ENCODE data around the gene CYB5B.

CYB5B gene

DNA sequence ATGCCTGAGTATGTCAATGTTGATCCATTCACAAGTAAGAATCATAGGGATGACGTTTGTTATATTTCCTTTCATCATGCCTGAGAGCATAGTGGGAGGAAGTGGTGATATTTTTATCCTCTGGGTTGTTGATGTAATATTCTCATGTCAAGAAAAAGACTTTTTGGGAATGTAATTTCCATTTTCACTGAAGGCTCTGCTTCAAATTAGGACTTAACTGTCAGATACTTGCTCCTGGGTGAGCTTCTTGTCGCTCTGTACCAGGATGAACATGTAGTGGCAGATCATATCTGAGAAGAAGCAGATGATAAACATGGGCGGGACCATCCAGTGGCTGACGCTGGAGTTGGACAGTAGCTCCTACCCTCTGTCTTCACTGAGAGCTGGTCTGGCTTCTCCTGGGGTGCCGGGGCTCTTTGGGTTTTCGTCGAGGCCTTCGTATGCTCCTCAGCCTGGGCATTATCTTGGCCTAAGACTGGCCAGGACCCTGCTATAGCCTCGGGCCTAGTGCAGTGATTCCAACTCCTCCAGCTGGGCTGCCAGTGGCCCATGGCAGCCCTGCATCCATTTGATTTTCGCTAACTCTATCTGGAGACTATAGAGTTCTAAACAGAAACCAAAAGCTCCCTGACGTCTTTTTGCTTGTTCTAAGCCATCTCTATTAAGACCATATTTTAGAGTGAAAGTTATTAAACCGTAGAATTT lies 19.7 kb downstream of the CYB5B start:
- DNase-seq (ENCODE audit: low read depth in 1 of 2, low spot score in 1 of 2): no peak

DNA sequence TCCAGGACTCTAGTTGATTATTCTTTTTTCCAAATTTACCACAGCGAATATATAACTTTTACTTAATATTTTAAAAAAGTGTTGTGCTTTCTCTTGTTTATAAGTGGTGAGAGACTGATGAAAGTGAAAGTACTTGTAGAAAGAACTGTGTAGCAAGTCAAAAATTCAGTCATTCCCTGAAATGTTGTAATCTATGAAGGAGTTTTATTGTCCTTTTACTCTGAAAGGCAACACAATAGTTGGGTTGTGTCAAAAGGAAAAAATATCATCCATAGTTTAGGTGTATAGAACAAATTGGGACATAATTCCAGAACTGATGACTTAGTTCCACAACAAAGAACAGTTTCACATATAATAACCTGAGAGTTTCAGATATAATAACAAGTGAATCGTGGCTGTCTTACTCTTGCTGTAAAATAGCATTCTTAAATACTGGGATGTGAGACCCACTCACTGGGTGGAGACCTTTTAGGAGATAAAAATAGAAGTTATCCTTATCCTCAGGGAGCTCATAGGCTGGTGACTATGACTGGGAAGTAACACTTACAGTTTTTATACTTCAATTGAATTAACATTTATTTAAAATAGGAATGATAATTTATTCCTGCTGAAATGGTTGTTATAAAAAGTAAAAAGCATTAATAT lies 20.6 kb downstream of the CYB5B start:
- DNase-seq (ENCODE audit: low read depth in 1 of 2, low spot score in 1 of 2): no peak

DNA sequence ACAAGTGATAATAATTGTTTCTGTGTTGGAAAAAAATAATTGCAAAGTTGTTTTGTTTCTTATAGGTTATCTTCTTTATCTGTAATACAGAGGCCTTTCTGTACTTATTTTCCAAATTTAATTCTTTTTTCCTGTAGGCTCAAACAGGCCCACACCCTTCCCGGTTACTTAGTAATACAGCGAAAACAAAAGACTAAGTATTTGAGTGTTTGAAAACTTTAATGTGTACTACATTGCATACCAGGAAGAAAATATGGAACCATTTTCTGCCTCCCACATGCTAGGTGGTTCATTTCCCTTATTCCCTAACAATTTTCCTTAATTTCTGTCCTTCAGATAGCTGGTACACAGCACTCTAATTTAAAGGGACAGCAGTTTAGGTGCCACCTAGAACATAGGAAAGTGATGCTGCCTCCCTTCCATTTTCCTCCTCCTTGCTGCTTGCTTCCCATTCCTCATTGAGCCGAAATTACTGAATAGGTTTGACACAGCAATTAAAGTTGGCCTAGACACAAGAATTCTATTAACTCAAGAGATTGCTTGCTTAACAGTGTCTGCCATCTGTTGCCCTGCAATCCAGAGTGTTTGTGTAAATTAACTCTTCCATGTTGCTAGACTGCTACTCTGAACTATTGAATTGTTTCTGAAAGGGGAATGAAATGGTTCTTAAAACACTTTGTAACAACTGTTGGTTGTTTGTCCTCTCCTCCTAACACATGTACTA lies 24.2 kb downstream of the CYB5B start:
- no peak for DNase-seq (ENCODE audit: low read depth in 1 of 2, low spot score in 1 of 2)

DNA sequence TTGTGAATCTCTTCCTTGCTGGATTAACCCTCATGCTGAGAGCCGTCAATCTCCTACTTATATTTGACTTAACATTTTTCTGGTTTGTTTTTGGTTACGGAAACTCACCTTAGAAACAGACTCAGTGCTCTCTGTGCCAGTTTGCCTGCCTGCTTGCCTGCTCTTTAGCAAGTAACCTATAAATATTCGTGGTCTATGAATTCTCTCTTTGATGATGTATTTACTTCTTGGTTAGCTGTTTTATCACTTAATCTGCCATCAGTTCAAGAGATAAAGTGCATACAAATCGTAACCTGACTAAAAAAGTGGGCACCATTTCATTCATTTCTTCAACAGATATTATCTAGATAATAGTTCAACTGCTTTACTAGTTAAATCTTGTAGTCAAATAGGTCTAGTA lies 26.7 kb downstream of the CYB5B start:
- DNase-seq (ENCODE audit: low read depth in 1 of 2, low spot score in 1 of 2): no peak

- DNase-seq (ENCODE audit: low read depth in 1 of 2, low spot score in 1 of 2): no peak
Observed at GRCh38 chr16:69453936-69454335, 29.5 kb downstream of the CYB5B start.

GRCh38 chr16:69463876-69464275 lies 39.5 kb downstream of the CYB5B start:
- no peak for DNase-seq (ENCODE audit: low read depth in 1 of 2, low spot score in 1 of 2)

- DNase-seq (ENCODE audit: low read depth in 1 of 2, low spot score in 1 of 2): no peak
Observed at GRCh38 chr16:69465083-69465721, 40.8 kb downstream of the CYB5B start.

- no peak for DNase-seq (ENCODE audit: low read depth in 1 of 2, low spot score in 1 of 2)
Observed at GRCh38 chr16:69465881-69466280, 41.5 kb downstream of the CYB5B start.

GRCh38 chr16:69466547-69466946 lies 42.1 kb downstream of the CYB5B start:
- DNase-seq (ENCODE audit: low read depth in 1 of 2, low spot score in 1 of 2): no peak

GRCh38 chr16:69467080-69467479 lies 42.7 kb downstream of the CYB5B start:
- DNase-seq (ENCODE audit: low read depth in 1 of 2, low spot score in 1 of 2): no peak

GRCh38 chr16:69467531-69468204 lies 43.2 kb downstream of the CYB5B start:
- DNase-seq (ENCODE audit: low read depth in 1 of 2, low spot score in 1 of 2): no peak

GRCh38 chr16:69469807-69470561 lies 45.6 kb downstream of the CYB5B start:
- no peak for DNase-seq (ENCODE audit: low read depth in 1 of 2, low spot score in 1 of 2)

DNA sequence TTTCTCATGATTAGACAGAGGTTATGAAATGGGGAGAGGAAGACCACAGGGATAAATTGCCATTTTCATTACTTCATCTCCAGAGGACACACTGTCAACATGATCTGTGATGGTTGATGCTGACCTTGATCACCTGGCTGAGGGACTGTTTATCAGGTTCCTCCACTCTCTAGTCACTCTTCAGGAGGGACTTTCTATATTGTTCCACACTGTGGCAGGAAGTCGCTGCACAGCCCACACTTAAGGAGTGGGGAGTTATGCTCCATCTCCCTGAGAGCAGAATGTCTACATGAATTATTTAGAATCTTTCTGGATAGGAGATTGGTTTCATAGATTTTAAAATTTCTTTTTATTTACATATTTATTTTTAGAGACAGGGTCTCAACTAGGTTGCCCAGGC lies 46.7 kb downstream of the CYB5B start:
- no peak for DNase-seq (ENCODE audit: low read depth in 1 of 2, low spot score in 1 of 2)

DNA sequence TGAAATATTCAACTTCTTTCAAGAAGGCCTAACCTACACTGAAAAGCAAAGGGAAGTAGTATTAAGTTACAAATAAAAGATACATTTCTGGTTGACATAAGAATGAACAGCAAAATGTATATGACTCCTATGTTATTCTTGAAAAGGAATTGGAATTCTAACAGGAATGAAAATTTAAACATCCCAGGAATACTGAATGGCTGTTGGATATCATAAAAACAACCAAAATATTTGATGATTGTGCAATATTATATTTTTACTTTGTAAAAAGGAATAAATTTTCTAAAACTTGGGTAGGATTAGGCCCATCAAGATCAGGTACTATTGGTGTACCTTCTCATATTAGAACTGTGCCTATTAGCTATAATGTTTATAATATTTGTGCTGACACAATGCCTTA lies 50.0 kb downstream of the CYB5B start:
- DNase-seq (ENCODE audit: low read depth in 1 of 2, low spot score in 1 of 2): no peak

DNA sequence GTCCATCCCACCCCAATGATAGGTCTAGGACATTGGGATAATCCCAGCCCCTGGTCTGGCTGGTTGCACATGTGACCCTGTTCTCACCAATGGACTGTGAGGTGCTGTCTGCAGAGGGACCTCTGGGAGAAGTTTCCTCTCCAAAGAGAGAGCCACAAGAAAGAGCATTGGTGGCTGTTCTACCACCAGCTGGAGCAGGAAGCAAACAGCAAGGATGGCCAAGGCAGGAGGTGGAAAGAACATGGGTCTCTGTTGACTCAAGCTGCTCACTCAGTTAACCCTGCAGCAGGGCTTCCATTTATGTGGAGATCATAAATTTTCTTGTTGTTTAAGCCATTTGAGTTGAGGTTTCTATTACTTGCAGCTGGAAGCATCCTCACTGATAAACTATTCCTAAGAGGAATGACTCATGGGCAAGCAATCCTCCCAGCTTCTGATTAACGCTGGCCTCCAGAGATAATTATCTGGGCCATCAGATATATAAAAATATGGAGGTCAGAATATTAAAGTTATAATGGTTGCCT lies 52.6 kb downstream of the CYB5B start:
- DNase-seq (ENCODE audit: low read depth in 1 of 2, low spot score in 1 of 2): no peak

- no peak for DNase-seq (ENCODE audit: low read depth in 1 of 2, low spot score in 1 of 2)
Observed at GRCh38 chr16:69477546-69477945, 53.1 kb downstream of the CYB5B start.

GRCh38 chr16:69478685-69479084 lies 54.3 kb downstream of the CYB5B start:
- DNase-seq (ENCODE audit: low read depth in 1 of 2, low spot score in 1 of 2): no peak

- DNase-seq (ENCODE audit: low read depth in 1 of 2, low spot score in 1 of 2): no peak
Observed at GRCh38 chr16:69479775-69480174, 55.4 kb downstream of the CYB5B start.

GRCh38 chr16:69481901-69482341 lies 57.5 kb downstream of the CYB5B start:
- DNase-seq (ENCODE audit: low read depth in 1 of 2, low spot score in 1 of 2): no peak

DNA sequence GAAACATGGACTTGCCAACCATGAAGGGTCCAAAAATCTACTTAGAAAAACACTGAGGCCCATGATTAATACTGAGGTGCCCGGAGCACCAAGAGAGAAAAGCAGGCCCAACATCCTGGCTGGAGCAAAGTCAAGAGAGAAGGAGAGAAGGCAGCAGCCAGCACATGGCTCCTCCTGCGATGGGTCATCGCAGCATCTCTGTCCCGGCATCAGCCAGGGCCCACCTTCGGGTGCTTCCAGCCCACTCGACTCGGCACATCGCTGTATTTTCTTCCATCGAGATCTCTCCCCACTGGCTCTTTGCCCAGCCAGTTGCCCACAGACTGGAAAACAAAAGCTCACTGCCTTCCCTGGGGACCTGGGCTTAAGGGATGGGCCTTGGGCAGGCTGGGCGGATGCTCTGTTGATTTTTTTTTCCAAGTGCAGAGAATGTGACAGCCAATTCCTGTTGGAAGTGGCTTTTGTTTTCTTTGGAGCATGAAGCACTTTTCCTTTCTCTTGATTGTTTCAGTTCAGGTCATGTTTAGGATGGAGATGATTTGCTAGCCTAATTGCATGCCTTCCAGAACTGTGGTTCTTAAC lies 58.1 kb downstream of the CYB5B start:
- DNase-seq (ENCODE audit: low read depth in 1 of 2, low spot score in 1 of 2): no peak

Measured in activated CD4-positive, alpha-beta T cell treated with anti-CD3 and anti-CD28 coated beads, Interleukin-2, amount 50 U/mL, for 24 hours (primary cell).